Erythroblast (primary cell): ENCODE data around the gene MAN2A1.

Experiments
- GATA1 ChIP-seq: IDR thresholded peaks from 2 replicates; pipeline ENCODE4 v1.6.1; 2011; ENCODE audit warnings: low read depth, mild to moderate bottlenecking, control low read depth, low read length, moderate library complexity
- POLR2A ChIP-seq: IDR thresholded peaks from 2 replicates; pipeline ENCODE4 v1.6.1; 2011; ENCODE audit warnings: mild to moderate bottlenecking, low read length

DNA sequence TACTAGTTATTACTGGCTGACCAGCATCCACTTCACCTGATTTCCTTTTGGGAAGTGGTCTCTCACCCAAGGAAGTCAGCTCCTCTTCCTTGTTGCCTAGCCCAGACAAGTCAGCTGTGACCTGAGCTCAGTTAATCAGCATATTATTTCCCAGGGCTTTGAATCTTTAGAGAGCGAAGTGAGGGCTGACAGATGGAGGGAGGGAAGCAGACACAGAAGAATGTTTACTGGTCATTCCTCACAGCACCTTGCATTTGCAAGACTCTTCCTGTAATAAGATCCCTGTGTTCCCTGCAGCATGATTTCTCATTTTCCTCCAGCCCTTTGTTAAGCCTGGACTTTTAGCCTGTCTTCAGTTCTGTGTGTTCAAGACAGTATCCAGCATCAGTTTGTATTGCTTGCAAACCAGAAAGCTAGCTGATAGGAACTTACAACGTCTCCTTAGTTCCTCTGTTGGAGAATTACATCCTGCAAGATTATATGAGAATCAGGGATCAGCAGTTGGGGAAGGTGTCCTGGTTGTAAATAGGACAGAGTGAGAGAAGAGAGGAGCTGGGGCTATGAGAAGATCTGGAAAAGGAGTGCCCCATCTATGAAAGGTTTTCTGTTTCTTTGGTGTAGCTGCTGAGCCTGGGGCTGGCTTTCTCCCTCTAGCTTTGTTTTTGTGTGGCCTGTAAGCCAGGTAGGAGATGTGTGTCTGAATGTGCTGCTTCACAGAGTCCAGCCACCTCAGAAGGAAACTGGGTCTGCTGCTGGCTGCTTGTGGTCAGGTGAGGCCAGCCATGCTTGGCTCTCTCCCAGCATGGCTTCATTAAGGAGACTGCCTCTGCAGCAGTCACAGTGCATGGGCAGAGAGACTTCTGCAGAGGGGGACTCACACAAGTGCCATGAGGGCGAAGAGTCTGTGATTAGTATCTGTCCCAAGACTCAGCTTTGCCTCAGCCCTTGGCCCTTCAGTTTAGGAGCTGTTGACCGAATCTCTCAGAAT, 50.3 kb downstream of the MAN2A1 start:
- TF ChIP-seq POLR2A (no peak), GATA1 (no peak)
